Mesenchymal stem cell (in vitro differentiated cells and primary cell): ENCODE measurements around the gene HAND2.

Source experiments
- DNase-seq: peaks from one replicate; pipeline ENCODE4 v3.0.0-alpha.2; 2013
- H2AFZ ChIP-seq: one replicate; pipeline ENCODE4 v1.6.1; 2013; ENCODE audit warnings: low read depth, mild to moderate bottlenecking, control low read depth, inconsistent platforms, low read length, moderate library complexity
- H2AK5ac ChIP-seq: 2 replicates; pipeline ENCODE4 v1.6.1; 2013; ENCODE audit warnings: low read length, moderate library complexity, mild to moderate bottlenecking, inconsistent platforms; ENCODE audit not compliant: severe bottlenecking
- H2BK120ac ChIP-seq: one replicate; pipeline ENCODE4 v1.6.1; 2013; ENCODE audit warnings: low read depth, mild to moderate bottlenecking, inconsistent platforms, low read length, moderate library complexity
- H2BK12ac ChIP-seq, 2 experiments: one replicate each; pipeline ENCODE4 v1.6.1; 2013; ENCODE audit warnings: inconsistent platforms in 2 of 2, low read length in 2 of 2, mild to moderate bottlenecking in 2 of 2, moderate library complexity in 2 of 2, control low read depth in 1 of 2
- H2BK15ac ChIP-seq: one replicate; pipeline ENCODE4 v1.6.1; 2013; ENCODE audit warnings: mild to moderate bottlenecking, low read depth, inconsistent platforms; ENCODE audit not compliant: poor library complexity, severe bottlenecking
- H2BK5ac ChIP-seq: 2 replicates; pipeline ENCODE4 v1.6.1; 2013; ENCODE audit warnings: low read depth, mild to moderate bottlenecking, low read length, control low read depth, inconsistent platforms; ENCODE audit not compliant: poor library complexity, severe bottlenecking
- H3K14ac ChIP-seq, 2 experiments: one replicate each; pipeline ENCODE4 v1.6.1; 2013; ENCODE audit warnings: inconsistent platforms in 2 of 2, low read length in 2 of 2, control low read depth in 1 of 2, mild to moderate bottlenecking in 1 of 2, moderate library complexity in 1 of 2
- H3K18ac ChIP-seq, 2 experiments: one replicate each; pipeline ENCODE4 v1.6.1; 2013; ENCODE audit warnings: inconsistent platforms in 2 of 2, low read length in 2 of 2, control low read depth in 1 of 2, low read depth in 1 of 2, mild to moderate bottlenecking in 1 of 2
- H3K23ac ChIP-seq, 2 experiments: one replicate each; pipeline ENCODE4 v1.6.1; 2013; ENCODE audit warnings: inconsistent platforms in 2 of 2, low read length in 2 of 2, mild to moderate bottlenecking in 2 of 2, moderate library complexity in 2 of 2, control low read depth in 1 of 2
- H3K27ac ChIP-seq: 2 replicates; pipeline ENCODE4 v1.5.1; 2013; ENCODE audit warnings: mild to moderate bottlenecking, moderate library complexity, low read length, control low read depth, inconsistent platforms; ENCODE audit not compliant: poor library complexity, severe bottlenecking
- H3K27me3 ChIP-seq, 2 experiments: 2 replicates each; pipeline versions ENCODE4 v1.6.1 to v1.7.0; 2013; ENCODE audit warnings: low read length in 2 of 2, mild to moderate bottlenecking in 2 of 2, moderate library complexity in 2 of 2, control low read depth in 1 of 2, inconsistent platforms in 1 of 2; ENCODE audit not compliant: control insufficient read depth in 1 of 2, insufficient read depth in 1 of 2
- H3K36me3 ChIP-seq, 2 experiments: 2 replicates each; pipeline versions ENCODE4 v1.6.1 to v1.7.0; 2013; ENCODE audit warnings: low read length in 2 of 2, control low read depth in 1 of 2, inconsistent platforms in 1 of 2, low read depth in 1 of 2, mild to moderate bottlenecking in 1 of 2; ENCODE audit not compliant: insufficient read depth in 2 of 2, control insufficient read depth in 1 of 2
- H3K4ac ChIP-seq, 2 experiments: one replicate each; pipeline ENCODE4 v1.6.1; 2013; ENCODE audit warnings: inconsistent platforms in 2 of 2, low read length in 2 of 2, mild to moderate bottlenecking in 2 of 2, moderate library complexity in 2 of 2, control low read depth in 1 of 2, low read depth in 1 of 2
- H3K4me1 ChIP-seq: 2 replicates; pipeline ENCODE4 v1.6.1; 2013; ENCODE audit warnings: low read depth, low read length, control low read depth; ENCODE audit not compliant: control insufficient read depth, insufficient read depth
- H3K4me2 ChIP-seq: 2 replicates; pipeline ENCODE4 v1.6.1; 2013; ENCODE audit warnings: low read length, mild to moderate bottlenecking, inconsistent platforms; ENCODE audit not compliant: poor library complexity, severe bottlenecking
- H3K4me3 ChIP-seq, 2 experiments: 2 replicates each; pipeline versions ENCODE4 v1.5.1 to v1.7.0; 2013; ENCODE audit warnings: low read length in 2 of 2, mild to moderate bottlenecking in 2 of 2, control low read depth in 1 of 2, low read depth in 1 of 2; ENCODE audit not compliant: insufficient read depth in 1 of 2
- H3K79me1 ChIP-seq: replicated peaks from 2 replicates; pipeline ENCODE4 v1.6.1; 2013; ENCODE audit warnings: mild to moderate bottlenecking, control low read depth, low read length, inconsistent platforms; ENCODE audit not compliant: poor library complexity, severe bottlenecking
- H3K9ac ChIP-seq: 2 replicates; pipeline ENCODE4 v1.7.0; 2013; ENCODE audit warnings: mild to moderate bottlenecking, low read length, moderate library complexity
- H3K9me3 ChIP-seq: 2 replicates; pipeline ENCODE4 v1.7.0; 2013; ENCODE audit warnings: mild to moderate bottlenecking, low read length; ENCODE audit not compliant: control insufficient read depth
- H4K8ac ChIP-seq: one replicate; pipeline ENCODE4 v1.6.1; 2013; ENCODE audit warnings: inconsistent platforms, mild to moderate bottlenecking, low read length, moderate library complexity
- H4K91ac ChIP-seq: one replicate; pipeline ENCODE4 v1.6.1; 2013; ENCODE audit warnings: mild to moderate bottlenecking, low read length, inconsistent platforms
- WGBS: methylation state at CpG from one replicate; pipeline ENCODE4 v1.1.7; 2013; ENCODE audit warnings: mixed read lengths; 5-methylcytosine and 5-hydroxymethylcytosine counted together

The HAND2 gene

GRCh38 chr4:173526027-173526482 is 4.0 kb downstream of the HAND2 start:
- Histone ChIP-seq H3K36me3 (peaks cover 0 to 5% of the 10 kb centered on the region in 2 experiments), H3K4me2 (no peak overlapping the region), H3K27me3 (peaks cover 0 to 93% of the 10 kb centered on the region in 2 experiments), H2BK15ac (no peak overlapping the region), H3K23ac (no peak overlapping the region), H3K4ac (peak overlapping the region; percentile 21 to 95), H4K8ac (peak overlapping the region; percentile 56), H4K91ac (peak overlapping the region; percentile 78), H3K4me1 (peaks cover 40% of the 10 kb centered on the region), H3K9me3 (no peaks in the 10 kb centered on the region), H3K79me1 (no peaks in the 10 kb centered on the region), H2BK12ac (peak overlapping the region in 1 of 2 experiments; percentile 23), H2AFZ (no peak overlapping the region), H2BK5ac (no peak overlapping the region), H3K27ac (no peak overlapping the region), H2BK120ac (peak overlapping the region; percentile 76), H3K18ac (peak overlapping the region; percentile 67 to 73), H3K14ac (no peak overlapping the region), H3K9ac (peak overlapping the region; percentile 96), H2AK5ac (no peak overlapping the region), H3K4me3 (peak overlapping the region in 1 of 2 experiments; percentile 94)
- WGBS = 2% methylated on average over 7 of the region's 10 CpGs
- DNase-seq = peak; percentile 71

GRCh38 chr4:173525118-173526011 is 4.7 kb downstream of the HAND2 start:
- Histone ChIP-seq H3K18ac (peak overlapping the region; percentile 91 to 93), H3K27ac (no peak overlapping the region), H3K27me3 (peaks cover 0 to 93% of the 10 kb centered on the region in 2 experiments), H3K4me1 (peaks cover 37% of the 10 kb centered on the region), H2BK12ac (peak overlapping the region in 1 of 2 experiments; percentile 99), H3K79me1 (no peaks in the 10 kb centered on the region), H3K9ac (peak overlapping the region; percentile 96), H2AFZ (no peak overlapping the region), H2BK5ac (no peak overlapping the region), H4K8ac (peak overlapping the region; percentile 80), H3K36me3 (peaks cover 0 to 5% of the 10 kb centered on the region in 2 experiments), H3K23ac (no peak overlapping the region), H3K4me3 (peak overlapping the region in 1 of 2 experiments; percentile 94), H3K4ac (peak overlapping the region; percentile 87 to 91), H2BK120ac (peak overlapping the region; percentile 76), H3K9me3 (no peaks in the 10 kb centered on the region), H3K14ac (peak overlapping the region in 1 of 2 experiments; percentile 61), H4K91ac (peak overlapping the region; percentile 86), H2AK5ac (no peak overlapping the region), H2BK15ac (peak overlapping the region; percentile 26), H3K4me2 (no peak overlapping the region)
- DNase-seq = peak; percentile 80
- WGBS = 2% methylated on average over 48 of the region's 48 CpGs

- no peaks in the 10 kb centered on the region for H3K79me1 ChIP-seq
- H3K27ac ChIP-seq = no peak overlapping the region
These were observed 5.6 kb downstream of the HAND2 start for GRCh38 chr4:173524218-173525117.

More at GRCh38 chr4:173524218-173525117, 5.6 kb downstream of the HAND2 start:
- Histone ChIP-seq H3K23ac (peak overlapping the region; percentile 86 to 90), H3K18ac (peak overlapping the region; percentile 93 to 97), H2AK5ac (no peak overlapping the region), H4K8ac (peak overlapping the region; percentile 97), H2BK15ac (no peak overlapping the region), H2BK120ac (peak overlapping the region; percentile 86), H3K27me3 (peaks cover 0 to 93% of the 10 kb centered on the region in 2 experiments), H3K9ac (peak overlapping the region; percentile 96), H3K4me3 (peak overlapping the region in 1 of 2 experiments; percentile 94), H3K4ac (peak overlapping the region; percentile 90 to 93), H2AFZ (no peak overlapping the region), H3K36me3 (peaks cover 0 to 5% of the 10 kb centered on the region in 2 experiments), H3K14ac (peak overlapping the region in 1 of 2 experiments; percentile 96), H3K4me1 (peaks cover 31% of the 10 kb centered on the region), H2BK5ac (no peak overlapping the region), H4K91ac (peak overlapping the region; percentile 97), H3K9me3 (no peaks in the 10 kb centered on the region), H3K4me2 (no peak overlapping the region), H2BK12ac (peak overlapping the region; percentile 84 to 99)
- peak; percentile 71 for DNase-seq
- WGBS = 15% methylated on average over 22 of the region's 25 CpGs
